Adrenal gland (tissue), 5 donors: ENCODE data around the gene LTC4S.

Experiments
- POLR2A ChIP-seq, 2 donors: fragments of 450-650 bp; IDR thresholded peaks; one replicate each; pipeline ENCODE4 v1.6.1; 2017; ENCODE audit warnings: antibody characterized with exemption in 2 of 2, mild to moderate bottlenecking in 2 of 2, moderate library complexity in 1 of 2
- TF ChIP-seq, protein P1 (sequence below), 6 experiments: fragments of 450-650 bp in 4 of 6; fragments of 200-600 bp in 2 of 6; sonication (generic) in 1 of 6; IDR thresholded peaks; 1 replicate in 5 of 6; 2 replicates in 1 of 6; pipeline versions ENCODE4 v1.5.1 to v1.8.0; 2016 to 2021; ENCODE audit warnings: antibody characterized with exemption in 6 of 6, mild to moderate bottlenecking in 2 of 6, moderate library complexity in 1 of 6
- donor health status: DM: no; HTN: no; CAD: no.

DNA sequence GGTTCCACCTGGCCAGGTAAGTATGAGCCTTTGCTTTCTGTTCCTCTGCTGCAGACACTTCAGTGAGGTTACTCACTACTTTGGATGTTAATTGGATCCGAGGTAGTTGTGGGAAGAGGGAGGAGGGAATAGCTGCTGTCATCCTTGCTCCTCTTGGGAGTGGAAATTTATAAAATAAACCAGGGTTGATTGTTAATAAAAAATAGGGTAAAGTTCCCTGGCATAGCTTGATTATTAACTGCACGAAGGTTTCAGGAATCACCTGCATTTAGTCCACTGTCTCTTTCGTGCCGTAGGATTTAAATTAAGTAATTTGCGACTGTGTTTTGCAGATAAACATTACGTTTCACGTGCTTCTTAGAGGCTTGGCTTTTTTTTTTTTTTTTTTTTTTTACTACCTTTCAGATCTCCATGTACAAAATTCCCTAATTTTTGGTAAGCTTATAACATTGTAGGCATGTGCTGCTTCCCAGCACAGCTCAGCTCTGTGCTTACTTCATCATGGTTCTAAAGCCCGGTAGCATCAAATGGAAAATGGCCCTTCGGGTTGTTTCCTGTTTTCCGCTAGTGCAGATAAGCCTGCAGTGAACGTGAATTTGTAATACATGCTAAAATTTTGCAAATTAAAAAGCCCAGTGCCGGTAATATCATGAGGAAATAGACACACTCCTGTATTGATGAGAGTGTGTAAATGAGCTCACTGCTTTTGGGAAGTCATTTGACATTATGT lies 26.9 kb upstream of the LTC4S start:
- TF ChIP-seq, protein P1, sequence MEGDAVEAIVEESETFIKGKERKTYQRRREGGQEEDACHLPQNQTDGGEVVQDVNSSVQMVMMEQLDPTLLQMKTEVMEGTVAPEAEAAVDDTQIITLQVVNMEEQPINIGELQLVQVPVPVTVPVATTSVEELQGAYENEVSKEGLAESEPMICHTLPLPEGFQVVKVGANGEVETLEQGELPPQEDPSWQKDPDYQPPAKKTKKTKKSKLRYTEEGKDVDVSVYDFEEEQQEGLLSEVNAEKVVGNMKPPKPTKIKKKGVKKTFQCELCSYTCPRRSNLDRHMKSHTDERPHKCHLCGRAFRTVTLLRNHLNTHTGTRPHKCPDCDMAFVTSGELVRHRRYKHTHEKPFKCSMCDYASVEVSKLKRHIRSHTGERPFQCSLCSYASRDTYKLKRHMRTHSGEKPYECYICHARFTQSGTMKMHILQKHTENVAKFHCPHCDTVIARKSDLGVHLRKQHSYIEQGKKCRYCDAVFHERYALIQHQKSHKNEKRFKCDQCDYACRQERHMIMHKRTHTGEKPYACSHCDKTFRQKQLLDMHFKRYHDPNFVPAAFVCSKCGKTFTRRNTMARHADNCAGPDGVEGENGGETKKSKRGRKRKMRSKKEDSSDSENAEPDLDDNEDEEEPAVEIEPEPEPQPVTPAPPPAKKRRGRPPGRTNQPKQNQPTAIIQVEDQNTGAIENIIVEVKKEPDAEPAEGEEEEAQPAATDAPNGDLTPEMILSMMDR (IDR thresholded peaks at IDR 0.05) = no peak
- no peak for TF ChIP-seq POLR2A (IDR thresholded peaks at IDR 0.05)
